CD8-positive, alpha-beta memory T cell (primary cell): Measurements from ENCODE around the gene ING1. TPM values are rescaled to one million over a fixed set of nuclear protein-coding genes. Genes with fewer than 3 reads are reported as not detected.
"Not testable (repeated sequence)": the region's sequence is repeated elsewhere in the genome, so short reads cannot be mapped to it uniquely, and the experiment has no call there.

ENCODE experiments used
- CTCF ChIA-PET: fragments of 350-600 bp; sonication (Branson Sonifier 250); formaldehyde crosslinking; loops from one replicate; lab custom pipeline; 2021; ENCODE audit warnings: antibody characterized with exemption; lab: Charles Lee
- POLR2A ChIA-PET: fragments of 350-600 bp; sonication (Branson Sonifier 250); formaldehyde crosslinking; loops from one replicate; lab custom pipeline; 2021; ENCODE audit warnings: antibody characterized with exemption; lab: Charles Lee
- DNase-seq, 5 donors: peaks; one replicate each; pipeline versions ENCODE4 v3.0.0 to v3.0.0-alpha.2; 2020 to 2022; ENCODE audit warnings: mixed read lengths in 1 of 5
- H3K27ac ChIP-seq: one replicate; pipeline ENCODE4 v1.7.0; 2013; ENCODE audit warnings: low read depth, mild to moderate bottlenecking, low read length, moderate library complexity
- H3K27me3 ChIP-seq: 2 replicates; pipeline ENCODE4 v1.7.0; 2013; ENCODE audit warnings: low read length, mild to moderate bottlenecking; ENCODE audit not compliant: insufficient read depth, poor library complexity, severe bottlenecking
- H3K36me3 ChIP-seq: 2 replicates; pipeline ENCODE4 v1.7.0; 2013; ENCODE audit warnings: mild to moderate bottlenecking, low read length, moderate library complexity; ENCODE audit not compliant: insufficient read depth
- H3K4me1 ChIP-seq: 2 replicates; pipeline ENCODE4 v1.7.0; 2013; ENCODE audit warnings: mild to moderate bottlenecking, low read length, moderate library complexity; ENCODE audit not compliant: insufficient read depth
- H3K4me3 ChIP-seq: 2 replicates; pipeline ENCODE4 v1.7.0; 2013; ENCODE audit warnings: mild to moderate bottlenecking, low read length
- H3K9me3 ChIP-seq: 2 replicates; pipeline ENCODE4 v1.7.0; 2013; ENCODE audit warnings: mild to moderate bottlenecking, low read length
- H3K27ac Mint-ChIP-seq, 8 donors: one replicate each; pipeline ENCODE4 v1.8.0; 2020 to 2021; ENCODE audit warnings: mixed read lengths in 8 of 8, mild to moderate bottlenecking in 6 of 8, inconsistent platforms in 3 of 8, moderate library complexity in 3 of 8
- H3K27me3 Mint-ChIP-seq, 2 donors: one replicate each; pipeline ENCODE4 v1.8.0; 2020 to 2021; ENCODE audit warnings: mixed read lengths in 2 of 2, mild to moderate bottlenecking in 1 of 2, moderate library complexity in 1 of 2
- H3K36me3 Mint-ChIP-seq, 3 donors: one replicate each; pipeline ENCODE4 v1.8.0; 2020 to 2021; ENCODE audit warnings: mixed read lengths in 3 of 3, inconsistent platforms in 1 of 3, mild to moderate bottlenecking in 1 of 3
- H3K4me1 Mint-ChIP-seq, 3 donors: one replicate each; pipeline ENCODE4 v1.8.0; 2020 to 2021; ENCODE audit warnings: mixed read lengths in 3 of 3, inconsistent platforms in 1 of 3, mild to moderate bottlenecking in 1 of 3
- H3K4me3 Mint-ChIP-seq, 7 donors: one replicate each; pipeline ENCODE4 v1.8.0; 2020 to 2021; ENCODE audit warnings: mixed read lengths in 7 of 7, mild to moderate bottlenecking in 6 of 7, moderate library complexity in 4 of 7, inconsistent platforms in 2 of 7
- H3K9me3 Mint-ChIP-seq, 5 donors: one replicate each; pipeline ENCODE4 v1.8.0; 2020 to 2022; ENCODE audit warnings: mixed read lengths in 5 of 5, mild to moderate bottlenecking in 3 of 5, moderate library complexity in 2 of 5, inconsistent platforms in 1 of 5
- polyA plus RNA-seq: library from polyadenylated mRNA; unstranded; fragments of 300-500 nt; fragmentation: Illumina TruSeq; gene quantifications from one replicate; pipeline ENCODE4 v1.2.3, GENCODE V29; 2021
- total RNA-seq, 2 experiments: library from RNA; stranded (reverse); gene quantifications; one replicate each; pipeline ENCODE4 v1.2.3, GENCODE V29; 2021

Gene ING1
- total and polyA plus RNA-seq, 3 experiments from 2014 or later = 16.6 to 18.5 (median 16.9) TPM

DNA sequence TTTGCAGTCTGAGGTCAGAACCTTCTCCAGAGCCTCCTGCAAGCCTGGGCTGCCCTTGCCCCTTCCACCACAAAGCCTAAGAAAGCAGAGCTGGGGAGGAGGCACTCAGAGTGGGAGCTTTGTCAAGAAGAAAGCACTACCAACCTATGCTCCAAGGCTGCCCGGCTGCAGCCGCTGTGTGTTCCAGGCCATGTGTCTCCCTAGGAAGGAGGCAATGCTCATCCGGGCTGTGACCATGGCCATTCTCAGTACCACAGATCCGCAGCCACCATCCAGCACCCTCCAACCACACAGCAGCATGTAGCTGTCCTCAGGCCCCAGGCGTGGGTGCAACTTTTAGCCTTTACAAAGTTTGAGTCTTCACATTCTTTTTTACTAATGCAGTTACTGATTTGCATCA, 29.6 kb upstream of the ING1 start:
- Mint-ChIP-seq H3K27ac (peak overlapping the region in 1 of 8 donors; percentile 17), H3K9me3 (no peaks in the 10 kb centered on the region)

DNA sequence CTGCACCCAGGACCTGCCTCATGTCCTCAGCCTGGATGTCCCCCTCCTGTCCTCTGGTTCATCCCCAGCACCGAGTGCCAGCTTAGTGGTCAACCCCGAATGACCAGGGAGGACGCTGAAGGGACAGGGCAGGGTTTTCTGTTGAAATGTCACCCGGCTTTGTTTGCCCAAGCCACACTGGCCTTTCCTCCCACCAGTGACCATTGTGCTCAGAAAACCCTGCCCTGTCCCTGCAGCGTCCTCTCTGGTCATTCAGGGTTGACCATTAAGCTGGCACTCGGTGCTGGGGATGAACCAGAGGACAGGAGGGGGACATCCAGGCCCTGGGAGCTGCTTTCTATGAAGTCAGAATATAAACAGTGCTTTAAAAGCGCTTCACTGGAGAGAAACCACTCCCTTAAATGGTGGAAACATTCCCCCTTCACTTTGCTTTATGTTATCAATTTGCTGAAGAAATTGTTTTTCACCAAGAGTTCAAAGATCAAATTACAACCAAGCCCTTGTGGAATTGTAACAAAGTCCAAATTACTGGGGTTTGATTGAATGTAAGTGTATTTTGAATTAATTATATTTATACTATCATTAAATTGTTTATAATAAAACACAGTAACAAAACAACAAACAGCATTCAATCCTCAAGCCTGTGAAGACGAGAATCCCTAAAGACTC, 29.0 kb upstream of the ING1 start:
- no peak overlapping the region for H3K4me3 ChIP-seq
- H3K4me1 Mint-ChIP-seq = peaks cover 0 to 6% (median 0%) of the 10 kb centered on the region in 3 donors
- peaks cover 13% of the 10 kb centered on the region for H3K36me3 ChIP-seq
- CTCF ChIA-PET = interaction anchor here (0.8 to 3.3 kb wide), 6 partner anchors 21 to 141 kb away, joined by 3 to 23 read pairs (median 6); partner anchors contain the start of gene CARS2
- H3K27ac Mint-ChIP-seq = no peak overlapping the region
- peaks cover 4 to 79% (median 14%) of the 10 kb centered on the region in 3 donors for H3K36me3 Mint-ChIP-seq
- no peaks in the 10 kb centered on the region for H3K27me3 Mint-ChIP-seq
- no peak for DNase-seq
- no peaks in the 10 kb centered on the region for H3K27me3 ChIP-seq
- no peaks in the 10 kb centered on the region for H3K4me1 ChIP-seq
- no peak overlapping the region for H3K27ac ChIP-seq
- H3K9me3 Mint-ChIP-seq = no peaks in the 10 kb centered on the region
- H3K4me3 Mint-ChIP-seq = no peak overlapping the region
- POLR2A ChIA-PET = no interaction called here
- no peaks in the 10 kb centered on the region for H3K9me3 ChIP-seq

More for the DNA sequence above, 29.6 kb upstream of the ING1 start:
- POLR2A ChIA-PET = no interaction called here
- Histone ChIP-seq H3K27ac (no peak overlapping the region), H3K9me3 (no peaks in the 10 kb centered on the region), H3K4me3 (no peak overlapping the region), H3K36me3 (peaks cover 13% of the 10 kb centered on the region), H3K27me3 (no peaks in the 10 kb centered on the region), H3K4me1 (no peaks in the 10 kb centered on the region)
- CTCF ChIA-PET = interaction anchor here (0.7 to 3.3 kb wide), 13 partner anchors 18 to 141 kb away, joined by 3 to 23 read pairs (median 5); partner anchors contain the start of gene CARS2
- no peak for DNase-seq
- Mint-ChIP-seq H3K4me3 (no peak overlapping the region), H3K27me3 (no peaks in the 10 kb centered on the region), H3K4me1 (peaks cover 0 to 2% (median 0%) of the 10 kb centered on the region in 3 donors), H3K36me3 (peaks cover 4 to 77% (median 16%) of the 10 kb centered on the region in 3 donors)

DNA sequence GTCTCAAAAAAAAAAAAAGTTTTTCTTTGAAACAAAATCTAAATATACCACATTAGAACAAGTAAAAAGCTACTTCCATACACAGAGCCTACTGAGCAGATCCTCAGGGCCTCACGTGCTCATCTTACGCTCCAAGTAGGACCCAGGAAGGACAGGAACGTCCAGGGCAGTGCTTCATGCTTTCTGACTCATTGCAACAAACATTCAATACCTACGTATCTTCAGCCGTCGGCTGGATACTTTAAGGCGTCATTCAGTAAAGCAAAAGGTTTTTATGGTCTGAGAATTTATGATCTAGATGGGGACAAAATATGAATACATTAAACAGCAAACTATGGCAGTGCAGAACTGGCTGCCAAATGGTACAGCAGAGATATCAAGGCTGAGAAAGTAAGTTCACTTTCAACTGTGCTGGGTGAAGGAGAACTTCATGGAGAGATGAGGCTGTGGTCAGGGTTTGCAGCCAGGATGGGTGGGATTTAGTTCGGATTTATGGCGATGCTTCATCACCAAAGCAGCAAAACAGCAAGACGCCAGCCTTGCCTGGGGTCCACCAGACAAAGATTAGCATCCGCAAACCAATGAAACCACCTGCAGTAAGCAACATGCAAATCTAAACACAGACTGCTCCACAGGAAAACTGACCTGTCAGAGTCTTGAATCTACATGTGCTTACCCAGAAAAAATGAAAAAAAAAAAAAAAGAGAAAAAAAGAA, 28.0 kb upstream of the ING1 start:
- no peak for DNase-seq
- Histone ChIP-seq H3K27ac (no peak overlapping the region), H3K9me3 (no peaks in the 10 kb centered on the region), H3K27me3 (no peaks in the 10 kb centered on the region), H3K4me1 (no peaks in the 10 kb centered on the region), H3K36me3 (peaks cover 13% of the 10 kb centered on the region), H3K4me3 (no peak overlapping the region)
- H3K36me3 Mint-ChIP-seq = peaks cover 4 to 78% (median 9%) of the 10 kb centered on the region in 3 donors
- H3K27ac Mint-ChIP-seq = peak overlapping the region in 1 of 8 donors; percentile 27
- H3K4me1 Mint-ChIP-seq = peaks cover 0 to 7% (median 0%) of the 10 kb centered on the region in 3 donors
- H3K27me3 Mint-ChIP-seq = no peaks in the 10 kb centered on the region
- no peaks in the 10 kb centered on the region for H3K9me3 Mint-ChIP-seq
- H3K4me3 Mint-ChIP-seq = no peak overlapping the region
- ChIA-PET POLR2A (no interaction called here), CTCF (no interaction called here)

DNA sequence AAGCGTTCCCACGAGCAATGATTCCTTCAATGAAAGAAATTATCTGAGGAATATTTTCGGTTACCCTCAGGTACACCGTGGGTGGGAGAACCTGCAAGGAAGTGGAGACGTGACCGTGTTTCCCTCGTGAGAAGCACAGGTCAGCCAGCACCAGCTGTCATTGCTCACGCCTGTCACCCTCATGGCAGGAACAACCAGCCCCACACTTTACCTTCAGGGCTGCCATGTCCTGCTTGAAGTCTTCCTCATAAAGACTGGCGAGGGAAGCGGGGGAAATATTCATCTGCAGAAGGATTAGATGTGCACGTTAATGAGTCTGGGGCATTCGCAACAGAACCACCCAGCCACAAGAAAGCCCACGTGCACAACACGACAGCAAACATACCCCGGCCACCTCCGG, 25.8 kb upstream of the ING1 start:
- H3K4me3 Mint-ChIP-seq = no peak overlapping the region
- Histone ChIP-seq H3K36me3 (peaks cover 13% of the 10 kb centered on the region), H3K4me1 (no peaks in the 10 kb centered on the region), H3K4me3 (no peak overlapping the region), H3K9me3 (no peaks in the 10 kb centered on the region), H3K27ac (no peak overlapping the region), H3K27me3 (no peaks in the 10 kb centered on the region)
- H3K9me3 Mint-ChIP-seq = no peaks in the 10 kb centered on the region
- ChIA-PET POLR2A (no interaction called here), CTCF (no interaction called here)
- peaks cover 0 to 72% (median 9%) of the 10 kb centered on the region in 3 donors for H3K36me3 Mint-ChIP-seq
- H3K27ac Mint-ChIP-seq = no peak overlapping the region
- no peak for DNase-seq
- peaks cover 0 to 7% (median 1%) of the 10 kb centered on the region in 3 donors for H3K4me1 Mint-ChIP-seq
- no peaks in the 10 kb centered on the region for H3K27me3 Mint-ChIP-seq

DNA sequence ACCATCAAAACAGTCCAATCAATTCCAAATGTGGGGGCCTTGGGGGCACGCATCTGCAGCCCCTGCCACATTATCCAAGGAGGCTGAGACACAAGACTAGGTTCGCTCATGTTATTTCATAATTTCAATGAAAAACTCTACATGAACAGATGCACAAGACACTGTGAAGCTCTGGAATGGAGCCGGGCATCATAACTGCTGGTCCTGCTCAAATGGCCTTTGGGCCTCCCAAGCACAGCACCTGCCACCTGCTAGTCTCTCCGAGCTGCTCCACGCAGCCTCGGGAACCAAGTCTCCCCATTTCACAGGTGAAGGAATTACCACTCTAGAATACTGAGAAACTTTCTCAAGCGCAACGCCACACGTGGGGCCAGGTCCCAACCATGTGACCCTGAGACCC, 24.5 kb upstream of the ING1 start:
- Mint-ChIP-seq H3K4me3 (no peak overlapping the region), H3K27ac (peak overlapping the region in 1 of 8 donors; percentile 63), H3K4me1 (peaks cover 0 to 7% (median 1%) of the 10 kb centered on the region in 3 donors), H3K27me3 (no peaks in the 10 kb centered on the region), H3K9me3 (no peaks in the 10 kb centered on the region), H3K36me3 (peaks cover 3 to 65% (median 9%) of the 10 kb centered on the region in 3 donors)
- Histone ChIP-seq H3K4me3 (no peak overlapping the region), H3K27me3 (no peaks in the 10 kb centered on the region), H3K27ac (no peak overlapping the region), H3K4me1 (no peaks in the 10 kb centered on the region), H3K36me3 (peaks cover 7% of the 10 kb centered on the region), H3K9me3 (no peaks in the 10 kb centered on the region)
- DNase-seq = no peak
- ChIA-PET POLR2A (no interaction called here), CTCF (no interaction called here)

DNA sequence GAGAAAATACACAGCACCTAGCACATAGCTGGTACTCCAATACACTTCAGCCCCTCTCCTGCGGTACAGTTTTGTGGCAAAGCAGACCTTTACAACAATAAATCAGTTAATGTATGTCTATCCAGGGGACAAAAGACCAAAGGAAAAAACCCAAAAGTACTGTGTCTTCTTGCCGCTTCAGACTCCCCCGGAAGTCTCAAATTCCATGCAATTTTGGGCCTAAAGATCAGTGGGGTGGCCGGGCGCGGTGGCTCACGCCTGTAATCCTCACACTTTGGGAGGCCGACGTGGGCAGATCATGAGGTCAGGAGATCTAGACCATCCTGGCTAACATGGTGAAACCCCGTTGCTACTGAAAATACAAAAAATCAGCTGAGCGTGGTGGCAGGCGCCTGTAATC, 23.8 kb upstream of the ING1 start:
- POLR2A ChIA-PET = no interaction called here
- H3K27me3 Mint-ChIP-seq = no peaks in the 10 kb centered on the region
- no peaks in the 10 kb centered on the region for H3K27me3 ChIP-seq
- H3K9me3 ChIP-seq = no peaks in the 10 kb centered on the region
- H3K27ac ChIP-seq = no peak overlapping the region
- no peaks in the 10 kb centered on the region for H3K9me3 Mint-ChIP-seq
- no peak for DNase-seq
- CTCF ChIA-PET = no interaction called here
- H3K4me1 ChIP-seq = no peaks in the 10 kb centered on the region
- H3K36me3 ChIP-seq = peaks cover 6% of the 10 kb centered on the region
- H3K4me3 Mint-ChIP-seq = no peak overlapping the region
- H3K4me1 Mint-ChIP-seq = peaks cover 0 to 7% (median 1%) of the 10 kb centered on the region in 3 donors
- peak overlapping the region in 1 of 8 donors; percentile 79 for H3K27ac Mint-ChIP-seq
- H3K4me3 ChIP-seq = no peak overlapping the region
- H3K36me3 Mint-ChIP-seq = peaks cover 3 to 62% (median 9%) of the 10 kb centered on the region in 3 donors

DNA sequence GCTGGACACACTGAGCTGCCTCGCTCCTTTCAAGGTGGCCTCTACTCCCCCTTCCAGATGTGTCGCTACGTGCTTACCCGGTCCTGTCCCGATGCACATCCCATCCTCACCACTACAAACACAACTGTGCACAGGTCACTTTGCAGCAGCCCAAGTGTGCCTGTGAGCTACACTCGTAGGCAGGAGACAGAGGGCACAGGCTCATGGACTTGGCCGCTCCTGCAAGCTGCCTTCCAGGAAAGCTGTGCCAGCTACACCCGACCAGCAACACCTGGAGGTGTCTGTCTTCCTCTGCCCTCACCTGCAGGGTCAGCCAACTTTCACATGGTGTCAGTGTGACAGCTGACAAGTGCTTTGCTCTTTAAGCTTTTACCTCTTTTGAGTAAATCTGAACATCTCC, 23.0 kb upstream of the ING1 start:
- no peak overlapping the region for H3K4me3 Mint-ChIP-seq
- peaks cover 0 to 7% (median 1%) of the 10 kb centered on the region in 3 donors for H3K4me1 Mint-ChIP-seq

DNA sequence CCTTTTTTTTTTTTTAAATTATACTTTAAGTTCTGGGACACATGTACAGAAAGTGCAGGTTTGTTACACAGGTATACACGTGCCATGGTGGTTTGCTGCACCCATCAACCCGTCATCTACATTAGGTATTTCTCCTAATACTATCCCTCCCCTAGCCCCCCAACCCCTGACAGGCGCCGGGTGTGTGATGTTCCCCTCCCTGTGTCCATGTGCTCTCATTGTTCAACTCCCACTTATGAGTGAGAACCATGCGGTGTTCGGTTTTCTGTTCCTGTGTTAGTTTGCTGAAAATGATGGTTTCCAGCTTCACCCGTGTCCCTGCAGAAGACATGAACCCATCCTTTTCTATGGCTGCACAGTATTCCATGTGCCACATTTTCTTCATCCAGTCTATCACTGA, 17.7 kb upstream of the ING1 start:
- H3K9me3 ChIP-seq, POLR2A ChIA-PET, H3K27me3 Mint-ChIP-seq, CTCF ChIA-PET, DNase-seq, H3K4me3 ChIP-seq, H3K9me3 Mint-ChIP-seq, H3K27ac ChIP-seq, H3K4me3 Mint-ChIP-seq, H3K4me1 ChIP-seq, H3K27me3 ChIP-seq: not testable (repeated sequence)
- Mint-ChIP-seq H3K4me1 (peaks cover 11 to 32% (median 26%) of the 10 kb centered on the region in 3 donors), H3K27ac (peak overlapping the region in 1 of 8 donors; percentile 26), H3K36me3 (peaks cover 3 to 65% (median 11%) of the 10 kb centered on the region in 3 donors)
- H3K36me3 ChIP-seq = peaks cover 26% of the 10 kb centered on the region

More for the DNA sequence above, 23.0 kb upstream of the ING1 start:
- POLR2A ChIA-PET = no interaction called here
- Histone ChIP-seq H3K27me3 (no peaks in the 10 kb centered on the region), H3K36me3 (peaks cover 6% of the 10 kb centered on the region), H3K4me3 (no peak overlapping the region), H3K27ac (no peak overlapping the region), H3K9me3 (no peaks in the 10 kb centered on the region), H3K4me1 (no peaks in the 10 kb centered on the region)
- no peaks in the 10 kb centered on the region for H3K9me3 Mint-ChIP-seq
- no peak for DNase-seq
- H3K27me3 Mint-ChIP-seq = no peaks in the 10 kb centered on the region
- peak overlapping the region in 1 of 8 donors; percentile 14 for H3K27ac Mint-ChIP-seq
- peaks cover 3 to 60% (median 6%) of the 10 kb centered on the region in 3 donors for H3K36me3 Mint-ChIP-seq
- CTCF ChIA-PET = no interaction called here
